ENCODE data around the gene C3orf33.

GRCh38 chr3:155853214-155854140 lies 47.4 kb upstream of the C3orf33 start:
- TF ChIP-seq CTCF (IDR thresholded peaks at IDR 0.05 in 8 of 11, conservative IDR thresholded peaks at IDR 0.05 in 3 of 11) (peak in 2 of 11 experiments; percentile 3 to 21), POLR2A (IDR thresholded peaks at IDR 0.05) (no peak)

All from spleen (tissue), 7 donors.